Panc1 (cell line): ENCODE measurements around the gene ATP6V0D1. TPM values are rescaled to one million over a fixed set of nuclear protein-coding genes. Genes with fewer than 3 reads are reported as not detected.

Experiments
- ATAC-seq: fragments of 200-7000 bp; cut with Tn5 transposase; 2 replicates; pipeline ENCODE4 v1.9.1; 2020; ENCODE audit warnings: mild to moderate bottlenecking, moderate library complexity
- BruUV-seq: library from RNA; stranded (reverse); fragments of 400-500 nt; replicated peaks from 2 replicates; lab custom pipeline; 2021; lab: Mats Ljungman, UMichigan
- CTCF ChIA-PET: fragments of 300-600 bp; sonication (Branson Sonifier 250); formaldehyde crosslinking; loops from one replicate; lab custom pipeline; 2022; ENCODE audit warnings: antibody characterized with exemption; lab: Charles Lee
- POLR2A ChIA-PET: fragments of 300-600 bp; sonication (Branson Sonifier 250); formaldehyde crosslinking; loops from one replicate; lab custom pipeline; 2022; ENCODE audit warnings: antibody characterized with exemption; lab: Charles Lee
- DNase-seq: peaks from one replicate; pipeline ENCODE4 v3.0.0-alpha.2; 2010; ENCODE audit warnings: low read depth, low spot score
- H3K27ac ChIP-seq: 2 replicates; pipeline ENCODE4 v1.5.1; 2011; ENCODE audit warnings: mild to moderate bottlenecking, low read length, inconsistent platforms
- H3K27me3 ChIP-seq: fragments of 200-500 bp; sonication (Bioruptor generic); 2 replicates; pipeline ENCODE4 v1.6.0; 2014; ENCODE audit warnings: low read length, inconsistent platforms; ENCODE audit not compliant: control insufficient read depth, insufficient read depth
- H3K36me3 ChIP-seq: fragments of 200-500 bp; sonication (Bioruptor generic); 2 replicates; pipeline ENCODE4 v1.5.1; 2014; ENCODE audit warnings: inconsistent platforms, mild to moderate bottlenecking, low read length, moderate library complexity; ENCODE audit not compliant: control insufficient read depth, insufficient read depth
- H3K4me1 ChIP-seq: 2 replicates; pipeline ENCODE4 v1.5.1; 2011; ENCODE audit warnings: inconsistent platforms, mild to moderate bottlenecking, low read length, moderate library complexity; ENCODE audit not compliant: control insufficient read depth, insufficient read depth
- H3K4me3 ChIP-seq, 2 experiments: 2 replicates each; pipeline ENCODE4 v1.5.1; 2011 to 2012; ENCODE audit warnings: low read depth in 2 of 2, low read length in 2 of 2, mild to moderate bottlenecking in 2 of 2, inconsistent platforms in 1 of 2, moderate library complexity in 1 of 2
- H3K9me3 ChIP-seq: fragments of 200-500 bp; sonication (Bioruptor generic); 2 replicates; pipeline ENCODE4 v1.5.1; 2014; ENCODE audit warnings: low read depth, mild to moderate bottlenecking, inconsistent platforms, low read length, moderate library complexity; ENCODE audit not compliant: control insufficient read depth, insufficient read depth
- POLR2AphosphoS5 ChIP-seq: IDR thresholded peaks from 2 replicates; pipeline ENCODE4 v1.6.1; 2012; ENCODE audit warnings: mild to moderate bottlenecking, low read depth, low read length, moderate library complexity
- SIN3A ChIP-seq: IDR thresholded peaks from 2 replicates; pipeline ENCODE4 v1.6.1; 2012; ENCODE audit warnings: low read depth, mild to moderate bottlenecking, low read length, moderate library complexity, borderline replicate concordance; ENCODE audit not compliant: insufficient read depth
- TCF7L2 ChIP-seq: IDR thresholded peaks from 2 replicates; pipeline ENCODE4 v1.6.1; 2011; ENCODE audit warnings: mild to moderate bottlenecking, low read depth, low read length, inconsistent platforms
- in situ Hi-C: cut with HindIII; loops from 2 replicates; pipeline ENCODE4 v1.10.0; 2016; ENCODE audit warnings: low sequenced_read_pairs, low pct_unique_long_range_greater_than_20kb
- intact Hi-C: fragments of 100-400 bp; cut with micrococcal nuclease; formaldehyde crosslinking; loops from one replicate; pipeline ENCODE4 v1.10.0; 2022; ENCODE audit not compliant: unreplicated experiment
- total RNA-seq: library from RNA; stranded (reverse); gene quantifications from one replicate; pipeline ENCODE4 v1.2.1, GENCODE V29; 2021; ENCODE audit not compliant: unreplicated experiment
- TF ChIP-seq, protein P1 (sequence below): fragments of 450-650 bp; IDR thresholded peaks from 2 replicates; pipeline ENCODE4 v1.5.1; 2017; ENCODE audit warnings: mild to moderate bottlenecking
- TF ChIP-seq, protein P2 (sequence below), 2 experiments: IDR thresholded peaks; 2 replicates each; pipeline ENCODE4 v1.6.1; 2011 to 2012; ENCODE audit warnings: low read depth in 2 of 2, control low read depth in 1 of 2, low read length in 1 of 2, mild to moderate bottlenecking in 1 of 2, moderate library complexity in 1 of 2; ENCODE audit not compliant: insufficient read depth in 1 of 2

ATP6V0D1 gene
- total RNA-seq, 1 experiment from 2014 or later, result 70.8 TPM

DNA sequence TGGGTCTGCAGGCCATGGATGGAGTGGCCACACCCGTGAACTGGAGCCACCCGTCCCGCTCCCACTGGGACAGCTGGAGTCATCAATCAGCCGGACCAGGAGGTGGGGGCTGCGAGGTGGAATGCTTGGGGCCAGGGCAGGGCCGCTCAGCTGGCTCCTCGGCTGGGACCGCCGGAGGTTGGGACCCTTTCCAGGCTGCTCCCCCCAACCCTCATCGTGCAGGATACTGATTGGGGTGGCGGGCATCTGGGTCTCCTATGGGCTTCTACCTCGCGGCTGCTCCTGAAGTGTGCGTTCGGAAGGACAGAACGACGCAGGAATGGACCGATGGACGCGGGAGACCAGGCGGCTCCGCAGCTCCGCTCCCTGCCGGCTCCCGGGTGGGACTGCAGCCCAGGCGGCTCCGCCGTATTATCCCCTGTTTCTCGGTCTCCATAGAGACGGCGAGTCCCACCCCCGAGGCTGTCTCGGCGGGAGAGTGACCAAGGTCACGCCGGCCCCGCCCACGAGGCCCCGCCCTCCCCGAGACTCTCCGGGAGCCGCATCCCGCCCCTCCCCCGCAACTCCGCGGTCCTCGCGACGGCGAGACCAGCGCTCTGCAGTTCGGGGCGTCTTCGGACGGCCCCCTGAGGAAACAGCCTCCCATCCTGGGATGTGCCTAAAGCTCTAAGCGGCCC lies 87.7 kb downstream of the ATP6V0D1 start, which contains the start of gene TPPP3:
TPPP3 (minus strand) TSS at position 388 of the 677 bp plus-strand sequence. CDS start 2,387 bp downstream, outside the sequence.
- Histone ChIP-seq H3K4me1 (no peaks in the 10 kb centered on the region; the same call in 1 of the 2 replicates), H3K36me3 (no peaks in the 10 kb centered on the region), H3K27me3 (no peaks in the 10 kb centered on the region), H3K4me3 (peak within 1 kb of the TSS; percentile 22 to 50), H3K9me3 (no peaks in the 10 kb centered on the region), H3K27ac (no peak within 1 kb of the TSS)
- in situ Hi-C loops, result no loop called here
- TF ChIP-seq TCF7L2 (no peak), SIN3A (no peak), POLR2AphosphoS5 (no peak)
- TF ChIP-seq, protein P1, sequence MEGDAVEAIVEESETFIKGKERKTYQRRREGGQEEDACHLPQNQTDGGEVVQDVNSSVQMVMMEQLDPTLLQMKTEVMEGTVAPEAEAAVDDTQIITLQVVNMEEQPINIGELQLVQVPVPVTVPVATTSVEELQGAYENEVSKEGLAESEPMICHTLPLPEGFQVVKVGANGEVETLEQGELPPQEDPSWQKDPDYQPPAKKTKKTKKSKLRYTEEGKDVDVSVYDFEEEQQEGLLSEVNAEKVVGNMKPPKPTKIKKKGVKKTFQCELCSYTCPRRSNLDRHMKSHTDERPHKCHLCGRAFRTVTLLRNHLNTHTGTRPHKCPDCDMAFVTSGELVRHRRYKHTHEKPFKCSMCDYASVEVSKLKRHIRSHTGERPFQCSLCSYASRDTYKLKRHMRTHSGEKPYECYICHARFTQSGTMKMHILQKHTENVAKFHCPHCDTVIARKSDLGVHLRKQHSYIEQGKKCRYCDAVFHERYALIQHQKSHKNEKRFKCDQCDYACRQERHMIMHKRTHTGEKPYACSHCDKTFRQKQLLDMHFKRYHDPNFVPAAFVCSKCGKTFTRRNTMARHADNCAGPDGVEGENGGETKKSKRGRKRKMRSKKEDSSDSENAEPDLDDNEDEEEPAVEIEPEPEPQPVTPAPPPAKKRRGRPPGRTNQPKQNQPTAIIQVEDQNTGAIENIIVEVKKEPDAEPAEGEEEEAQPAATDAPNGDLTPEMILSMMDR, result peak; percentile 62
- TF ChIP-seq, protein P2, sequence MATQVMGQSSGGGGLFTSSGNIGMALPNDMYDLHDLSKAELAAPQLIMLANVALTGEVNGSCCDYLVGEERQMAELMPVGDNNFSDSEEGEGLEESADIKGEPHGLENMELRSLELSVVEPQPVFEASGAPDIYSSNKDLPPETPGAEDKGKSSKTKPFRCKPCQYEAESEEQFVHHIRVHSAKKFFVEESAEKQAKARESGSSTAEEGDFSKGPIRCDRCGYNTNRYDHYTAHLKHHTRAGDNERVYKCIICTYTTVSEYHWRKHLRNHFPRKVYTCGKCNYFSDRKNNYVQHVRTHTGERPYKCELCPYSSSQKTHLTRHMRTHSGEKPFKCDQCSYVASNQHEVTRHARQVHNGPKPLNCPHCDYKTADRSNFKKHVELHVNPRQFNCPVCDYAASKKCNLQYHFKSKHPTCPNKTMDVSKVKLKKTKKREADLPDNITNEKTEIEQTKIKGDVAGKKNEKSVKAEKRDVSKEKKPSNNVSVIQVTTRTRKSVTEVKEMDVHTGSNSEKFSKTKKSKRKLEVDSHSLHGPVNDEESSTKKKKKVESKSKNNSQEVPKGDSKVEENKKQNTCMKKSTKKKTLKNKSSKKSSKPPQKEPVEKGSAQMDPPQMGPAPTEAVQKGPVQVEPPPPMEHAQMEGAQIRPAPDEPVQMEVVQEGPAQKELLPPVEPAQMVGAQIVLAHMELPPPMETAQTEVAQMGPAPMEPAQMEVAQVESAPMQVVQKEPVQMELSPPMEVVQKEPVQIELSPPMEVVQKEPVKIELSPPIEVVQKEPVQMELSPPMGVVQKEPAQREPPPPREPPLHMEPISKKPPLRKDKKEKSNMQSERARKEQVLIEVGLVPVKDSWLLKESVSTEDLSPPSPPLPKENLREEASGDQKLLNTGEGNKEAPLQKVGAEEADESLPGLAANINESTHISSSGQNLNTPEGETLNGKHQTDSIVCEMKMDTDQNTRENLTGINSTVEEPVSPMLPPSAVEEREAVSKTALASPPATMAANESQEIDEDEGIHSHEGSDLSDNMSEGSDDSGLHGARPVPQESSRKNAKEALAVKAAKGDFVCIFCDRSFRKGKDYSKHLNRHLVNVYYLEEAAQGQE (IDR thresholded peaks at IDR 0.05; ENCODE audit: insufficient read depth in 1 of 2, low read depth in 2 of 2, low read length in 1 of 2), result no peak
- intact Hi-C loops, result no loop called here
- no TSS peak for BruUV-seq
- DNase-seq (no peak), ATAC-seq (peak; percentile 77)
- ChIA-PET CTCF (no interaction called here), POLR2A (no interaction called here)

DNA sequence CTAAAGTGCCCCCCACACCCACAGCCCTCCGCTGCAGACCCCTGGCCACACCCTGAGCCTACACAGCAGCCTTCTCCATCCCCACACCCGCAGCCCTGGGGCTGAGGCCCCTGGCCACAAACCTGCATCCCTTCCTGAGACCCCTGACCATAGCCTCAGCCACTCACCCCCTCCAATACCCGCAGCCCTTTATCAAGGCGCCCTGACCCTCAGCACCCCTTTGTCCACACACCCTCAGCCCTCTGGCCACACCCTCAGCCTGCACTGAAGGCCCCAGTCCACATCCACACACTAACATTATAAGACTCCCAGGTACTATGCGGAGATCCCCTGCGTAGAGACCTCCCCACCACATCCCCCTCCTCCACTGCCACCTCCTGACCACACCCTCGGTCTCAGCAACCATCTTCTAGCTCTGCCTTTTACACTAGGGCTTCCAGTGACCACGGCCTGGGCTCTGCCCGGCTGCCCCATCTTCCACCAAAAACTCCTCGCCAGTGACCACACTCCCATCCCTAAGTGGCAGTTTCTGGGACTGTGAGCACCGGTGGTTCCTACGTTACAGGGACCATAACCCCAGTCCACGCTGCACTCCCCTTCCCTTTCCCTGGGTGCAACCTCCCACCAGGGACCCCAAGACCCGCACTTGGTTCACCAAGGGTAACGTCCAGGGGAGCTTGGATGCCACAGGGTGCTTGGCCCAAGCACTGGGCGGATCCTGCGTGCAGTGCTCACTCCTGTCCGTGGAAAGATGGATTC lies 88.5 kb downstream of the ATP6V0D1 start:
- intact Hi-C loops (no loop called here), in situ Hi-C loops (no loop called here)
- no peaks in the 10 kb centered on the region; the same call in 1 of the 2 replicates for H3K4me1 ChIP-seq
- H3K9me3 ChIP-seq, result no peaks in the 10 kb centered on the region
- CTCF ChIA-PET, result interaction anchor here (1.2 kb wide), 1 partner anchor 132 kb away, joined by 3 read pairs; no protein-coding TSS in a partner anchor
- peak overlapping the region in 1 of 2 experiments; percentile 22; a peak in 2 of 4 replicates for H3K4me3 ChIP-seq
- no peak for DNase-seq
- no peak for ATAC-seq
- H3K36me3 ChIP-seq, result no peaks in the 10 kb centered on the region
- H3K27me3 ChIP-seq, result no peaks in the 10 kb centered on the region
- BruUV-seq, result no TSS peak
- POLR2A ChIA-PET, result no interaction called here
- TF ChIP-seq SIN3A, result no peak
- TF ChIP-seq, protein P2 (IDR thresholded peaks at IDR 0.05; ENCODE audit: insufficient read depth in 1 of 2, low read depth in 2 of 2, low read length in 1 of 2), result no peak
- TF ChIP-seq POLR2AphosphoS5, result no peak
- no peak for TF ChIP-seq TCF7L2
- no peak overlapping the region for H3K27ac ChIP-seq
